B cell (primary cell): ENCODE results near the gene SLC37A1. TPM values are rescaled to one million over a fixed set of nuclear protein-coding genes. Genes with fewer than 3 reads are reported as not detected.

ENCODE experiments used
- ATAC-seq: fragments of 200-7000 bp; cut with Tn5 transposase; one replicate; pipeline ENCODE4 v1.10.0; 2021; ENCODE audit warnings: low read depth, mild to moderate bottlenecking, moderate number of reproducible peaks, moderate library complexity
- CTCF ChIA-PET: fragments of 350-600 bp; sonication (Branson Sonifier 250); formaldehyde crosslinking; loops from one replicate; lab custom pipeline; 2021; ENCODE audit warnings: antibody characterized with exemption, inconsistent platforms; lab: Charles Lee
- POLR2A ChIA-PET: fragments of 350-600 bp; sonication (Branson Sonifier 250); formaldehyde crosslinking; loops from one replicate; lab custom pipeline; 2021; ENCODE audit warnings: antibody characterized with exemption; lab: Charles Lee
- DNase-seq: peaks from one replicate; pipeline ENCODE4 v3.0.0; 2013
- H2AFZ ChIP-seq: 2 replicates; pipeline ENCODE4 v1.6.1; 2012; ENCODE audit warnings: mild to moderate bottlenecking, low read depth, low read length; ENCODE audit not compliant: insufficient read depth, poor library complexity, severe bottlenecking
- H3K27ac ChIP-seq, 2 donors: 1 replicate in 1 of 2; 2 replicates in 1 of 2; pipeline ENCODE4 v1.5.1; 2012 to 2013; ENCODE audit warnings: low read length in 2 of 2, mild to moderate bottlenecking in 2 of 2, moderate library complexity in 1 of 2
- H3K27me3 ChIP-seq, 4 experiments: fragments of 200-600 bp in 1 of 4; sonication (generic) in 1 of 4; replicated peaks in 1 of 4; 1 replicate in 2 of 4; 2 replicates in 2 of 4; pipeline versions ENCODE4 v1.6.1 to v1.7.0; 2013 to 2016; ENCODE audit warnings: low read length in 3 of 4, mild to moderate bottlenecking in 2 of 4, mixed read lengths in 1 of 4, moderate library complexity in 1 of 4; ENCODE audit not compliant: insufficient read depth in 4 of 4, control insufficient read depth in 3 of 4; ENCODE audit errors: control extremely low read depth in 1 of 4
- H3K36me3 ChIP-seq, 2 experiments: replicated peaks in 1 of 2; 1 replicate in 1 of 2; 2 replicates in 1 of 2; pipeline versions ENCODE4 v1.6.1 to v1.7.1; 2013; ENCODE audit warnings: low read length in 1 of 2; ENCODE audit not compliant: insufficient read depth in 2 of 2, control insufficient read depth in 1 of 2; ENCODE audit errors: control extremely low read depth in 1 of 2, extremely low read depth in 1 of 2
- H3K4me1 ChIP-seq, 2 donors: fragments of 200-600 bp in 1 of 2; sonication (generic) in 1 of 2; 1 replicate in 1 of 2; 2 replicates in 1 of 2; pipeline versions ENCODE4 v1.5.1 to v1.6.1; 2013 to 2017; ENCODE audit warnings: low read length in 2 of 2; ENCODE audit not compliant: control insufficient read depth in 2 of 2, insufficient read depth in 2 of 2
- H3K4me2 ChIP-seq: replicated peaks from 2 replicates; pipeline ENCODE3; 2012; ENCODE audit warnings: mild to moderate bottlenecking, low read depth, low read length; ENCODE audit not compliant: poor library complexity, severe bottlenecking
- H3K4me3 ChIP-seq, 5 experiments: fragments of 200-600 bp in 1 of 5; sonication (generic) in 1 of 5; 1 replicate in 3 of 5; 2 replicates in 2 of 5; pipeline versions ENCODE4 v1.5.1 to v1.7.0; 2011 to 2016; ENCODE audit warnings: low read length in 4 of 5, mild to moderate bottlenecking in 4 of 5, low read depth in 2 of 5, control low read depth in 1 of 5, moderate library complexity in 1 of 5; ENCODE audit not compliant: insufficient read depth in 1 of 5; ENCODE audit errors: control extremely low read depth in 1 of 5, extremely low read depth in 1 of 5
- H3K79me2 ChIP-seq: fragments of 200-600 bp; sonication (generic); one replicate; pipeline ENCODE4 v1.6.0; 2016; ENCODE audit warnings: low read length; ENCODE audit not compliant: control insufficient read depth, insufficient read depth
- H3K9ac ChIP-seq: fragments of 200-600 bp; sonication (generic); 2 replicates; pipeline ENCODE4 v1.6.1; 2017; ENCODE audit warnings: mild to moderate bottlenecking, low read length, moderate library complexity
- H3K9me3 ChIP-seq, 3 donors: one replicate each; pipeline versions ENCODE4 v1.6.1 to v1.7.1; 2013; ENCODE audit warnings: low read length in 2 of 3; ENCODE audit not compliant: control insufficient read depth in 2 of 3, insufficient read depth in 1 of 3; ENCODE audit errors: control extremely low read depth in 1 of 3
- H4K20me1 ChIP-seq: 2 replicates; pipeline ENCODE4 v1.6.0; 2012; ENCODE audit warnings: mild to moderate bottlenecking, low read length; ENCODE audit not compliant: insufficient read depth, control insufficient read depth, poor library complexity, severe bottlenecking
- H3K27ac Mint-ChIP-seq: one replicate; pipeline ENCODE4 v1.8.0; 2021; ENCODE audit warnings: mixed read lengths
- H3K27me3 Mint-ChIP-seq: one replicate; pipeline ENCODE4 v1.8.0; 2021; ENCODE audit warnings: mixed read lengths
- H3K4me1 Mint-ChIP-seq: one replicate; pipeline ENCODE4 v1.8.0; 2021; ENCODE audit warnings: mixed read lengths
- H3K4me3 Mint-ChIP-seq: one replicate; pipeline ENCODE4 v1.8.0; 2021; ENCODE audit warnings: mixed read lengths
- H3K9me3 Mint-ChIP-seq: one replicate; pipeline ENCODE4 v1.8.0; 2022; ENCODE audit warnings: mixed read lengths; ENCODE audit not compliant: insufficient read depth
- CTCF ChIP-seq: fragments of 200-600 bp; IDR thresholded peaks from one replicate; pipeline ENCODE4 v1.8.0; 2022; ENCODE audit warnings: antibody characterized with exemption, mild to moderate bottlenecking
- EZH2 ChIP-seq: IDR thresholded peaks from 2 replicates; pipeline ENCODE4 v1.6.1; 2012; ENCODE audit warnings: borderline replicate concordance, low read depth, mild to moderate bottlenecking, moderate library complexity, low read length; ENCODE audit not compliant: insufficient read depth, poor library complexity, severe bottlenecking
- WGBS: methylation state at CpG from one replicate; pipeline ENCODE4 v1.1.5; 2013; ENCODE audit warnings: missing lambda C conversion rate; ENCODE audit not compliant: insufficient coverage; 5-methylcytosine and 5-hydroxymethylcytosine counted together
- intact Hi-C: fragments of 100-400 bp; cut with micrococcal nuclease; formaldehyde crosslinking; loops from one replicate; pipeline ENCODE4 v1.10.0; 2022
- polyA plus RNA-seq: library from polyadenylated mRNA; depleted of rRNA; stranded (reverse); fragments of >200 nt; gene quantifications from 2 replicates; pipeline ENCODE4 v1.2.3, GENCODE V29; 2012
- total RNA-seq, 2 donors: library from RNA; stranded (reverse); fragments of 120-200 nt in 1 of 2; gene quantifications; 1 replicate in 1 of 2; 2 replicates in 1 of 2; pipeline versions ENCODE4 v1.2.3 to v1.2.4, GENCODE V29; 2013 to 2022

The SLC37A1 gene
- total and polyA plus RNA-seq, 2 donors (not counting 1 experiment from before 2014, with no cell fraction given), result 38.1 to 60.2 TPM

GRCh38 chr21:42523941-42524340, 10.3 kb downstream of the SLC37A1 start:
- H2AFZ ChIP-seq, result peak overlapping the region; percentile 5
- POLR2A ChIA-PET, result interaction anchor here (3.6 kb wide), 1 partner anchor 11 kb away, joined by 20 read pairs; no protein-coding TSS in a partner anchor

More at GRCh38 chr21:42523941-42524340, 10.3 kb downstream of the SLC37A1 start:
- Histone ChIP-seq H3K4me3 (peak overlapping the region in 2 of 5 experiments; percentile 27 to 35), H3K27me3 (no peaks in the 10 kb centered on the region), H4K20me1 (no peaks in the 10 kb centered on the region), H3K4me2 (peak overlapping the region; percentile 78), H3K9ac (peak overlapping the region; percentile 72), H3K4me1 (peaks cover 54 to 59% of the 10 kb centered on the region in 2 donors), H3K27ac (peak overlapping the region; percentile 97 to 99), H3K36me3 (peaks cover 0 to 51% of the 10 kb centered on the region in 2 experiments), H3K79me2 (peaks cover 88% of the 10 kb centered on the region), H3K9me3 (no peaks in the 10 kb centered on the region)
- peak overlapping the region; percentile 99 for H3K27ac Mint-ChIP-seq
- H3K4me1 Mint-ChIP-seq, result peaks cover 75% of the 10 kb centered on the region
- CTCF ChIA-PET, result interaction anchor here (1.2 to 6.9 kb wide), 2 partner anchors 13 to 186 kb away, joined by 3 to 51 read pairs; no protein-coding TSS in a partner anchor
- ATAC-seq, result no peak
- H3K4me3 Mint-ChIP-seq, result peak overlapping the region; percentile 88
- WGBS, result 71% methylated on average over 4 of the region's 9 CpGs
- intact Hi-C loops, result loop anchor here (1.0 to 5.0 kb wide), 6 partner anchors 10 to 512 kb away; partner anchors contain the start of genes RSPH1 and ZBTB21
- no peak for DNase-seq
- no peaks in the 10 kb centered on the region for H3K9me3 Mint-ChIP-seq
- no peak for TF ChIP-seq EZH2
- TF ChIP-seq CTCF, result no peak
- no peaks in the 10 kb centered on the region for H3K27me3 Mint-ChIP-seq
